NOMO-1 (cell line): ENCODE results near the gene TMEM126A.

Source experiments
- DNase-seq, 2 experiments: peaks; one replicate each; lab custom pipeline; 2025; ENCODE audit not compliant: unreplicated experiment in 2 of 2; lab: John Stamatoyannopoulos, UW

The TMEM126A gene

GRCh38 chr11:85694385-85694980, 46.7 kb downstream of the TMEM126A start:
- peak in 1 of 2 experiments; percentile 3 for DNase-seq

- no peak for DNase-seq
Observed at GRCh38 chr11:85695546-85695945, 47.8 kb downstream of the TMEM126A start.

- DNase-seq: peak in 1 of 2 experiments; percentile 24
Observed at GRCh38 chr11:85697747-85698146, 50.0 kb downstream of the TMEM126A start.

GRCh38 chr11:85698195-85698594, 50.4 kb downstream of the TMEM126A start:
- DNase-seq: no peak

GRCh38 chr11:85699957-85700741, 52.4 kb downstream of the TMEM126A start:
- DNase-seq: peak in 1 of 2 experiments; percentile 42

- DNase-seq: no peak
Observed at GRCh38 chr11:85704967-85705366, 57.2 kb downstream of the TMEM126A start.

GRCh38 chr11:85705800-85706199, 58.0 kb downstream of the TMEM126A start:
- DNase-seq: no peak
